Mesenchymal stem cell (in vitro differentiated cells and primary cell): ENCODE results near the gene DTNBP1.
"Not testable (repeated sequence)": the region's sequence is repeated elsewhere in the genome, so short reads cannot be mapped to it uniquely, and the experiment has no call there.

Experiments
- DNase-seq: peaks from one replicate; pipeline ENCODE4 v3.0.0-alpha.2; 2013
- H2AFZ ChIP-seq: one replicate; pipeline ENCODE4 v1.6.1; 2013; ENCODE audit warnings: low read depth, mild to moderate bottlenecking, control low read depth, inconsistent platforms, low read length, moderate library complexity
- H2AK5ac ChIP-seq: 2 replicates; pipeline ENCODE4 v1.6.1; 2013; ENCODE audit warnings: low read length, moderate library complexity, mild to moderate bottlenecking, inconsistent platforms; ENCODE audit not compliant: severe bottlenecking
- H2BK120ac ChIP-seq: one replicate; pipeline ENCODE4 v1.6.1; 2013; ENCODE audit warnings: low read depth, mild to moderate bottlenecking, inconsistent platforms, low read length, moderate library complexity
- H2BK12ac ChIP-seq, 2 experiments: one replicate each; pipeline ENCODE4 v1.6.1; 2013; ENCODE audit warnings: inconsistent platforms in 2 of 2, low read length in 2 of 2, mild to moderate bottlenecking in 2 of 2, moderate library complexity in 2 of 2, control low read depth in 1 of 2
- H2BK15ac ChIP-seq: one replicate; pipeline ENCODE4 v1.6.1; 2013; ENCODE audit warnings: mild to moderate bottlenecking, low read depth, inconsistent platforms; ENCODE audit not compliant: poor library complexity, severe bottlenecking
- H2BK5ac ChIP-seq: 2 replicates; pipeline ENCODE4 v1.6.1; 2013; ENCODE audit warnings: low read depth, mild to moderate bottlenecking, low read length, control low read depth, inconsistent platforms; ENCODE audit not compliant: poor library complexity, severe bottlenecking
- H3K14ac ChIP-seq, 2 experiments: one replicate each; pipeline ENCODE4 v1.6.1; 2013; ENCODE audit warnings: inconsistent platforms in 2 of 2, low read length in 2 of 2, control low read depth in 1 of 2, mild to moderate bottlenecking in 1 of 2, moderate library complexity in 1 of 2
- H3K18ac ChIP-seq, 2 experiments: one replicate each; pipeline ENCODE4 v1.6.1; 2013; ENCODE audit warnings: inconsistent platforms in 2 of 2, low read length in 2 of 2, control low read depth in 1 of 2, low read depth in 1 of 2, mild to moderate bottlenecking in 1 of 2
- H3K23ac ChIP-seq, 2 experiments: one replicate each; pipeline ENCODE4 v1.6.1; 2013; ENCODE audit warnings: inconsistent platforms in 2 of 2, low read length in 2 of 2, mild to moderate bottlenecking in 2 of 2, moderate library complexity in 2 of 2, control low read depth in 1 of 2
- H3K27ac ChIP-seq: 2 replicates; pipeline ENCODE4 v1.5.1; 2013; ENCODE audit warnings: mild to moderate bottlenecking, moderate library complexity, low read length, control low read depth, inconsistent platforms; ENCODE audit not compliant: poor library complexity, severe bottlenecking
- H3K27me3 ChIP-seq, 2 experiments: 2 replicates each; pipeline versions ENCODE4 v1.6.1 to v1.7.0; 2013; ENCODE audit warnings: low read length in 2 of 2, mild to moderate bottlenecking in 2 of 2, moderate library complexity in 2 of 2, control low read depth in 1 of 2, inconsistent platforms in 1 of 2; ENCODE audit not compliant: control insufficient read depth in 1 of 2, insufficient read depth in 1 of 2
- H3K36me3 ChIP-seq, 2 experiments: 2 replicates each; pipeline versions ENCODE4 v1.6.1 to v1.7.0; 2013; ENCODE audit warnings: low read length in 2 of 2, control low read depth in 1 of 2, inconsistent platforms in 1 of 2, low read depth in 1 of 2, mild to moderate bottlenecking in 1 of 2; ENCODE audit not compliant: insufficient read depth in 2 of 2, control insufficient read depth in 1 of 2
- H3K4ac ChIP-seq, 2 experiments: one replicate each; pipeline ENCODE4 v1.6.1; 2013; ENCODE audit warnings: inconsistent platforms in 2 of 2, low read length in 2 of 2, mild to moderate bottlenecking in 2 of 2, moderate library complexity in 2 of 2, control low read depth in 1 of 2, low read depth in 1 of 2
- H3K4me1 ChIP-seq: 2 replicates; pipeline ENCODE4 v1.6.1; 2013; ENCODE audit warnings: low read depth, low read length, control low read depth; ENCODE audit not compliant: control insufficient read depth, insufficient read depth
- H3K4me2 ChIP-seq: 2 replicates; pipeline ENCODE4 v1.6.1; 2013; ENCODE audit warnings: low read length, mild to moderate bottlenecking, inconsistent platforms; ENCODE audit not compliant: poor library complexity, severe bottlenecking
- H3K4me3 ChIP-seq, 2 experiments: 2 replicates each; pipeline versions ENCODE4 v1.5.1 to v1.7.0; 2013; ENCODE audit warnings: low read length in 2 of 2, mild to moderate bottlenecking in 2 of 2, control low read depth in 1 of 2, low read depth in 1 of 2; ENCODE audit not compliant: insufficient read depth in 1 of 2
- H3K79me1 ChIP-seq: replicated peaks from 2 replicates; pipeline ENCODE4 v1.6.1; 2013; ENCODE audit warnings: mild to moderate bottlenecking, control low read depth, low read length, inconsistent platforms; ENCODE audit not compliant: poor library complexity, severe bottlenecking
- H3K9ac ChIP-seq: 2 replicates; pipeline ENCODE4 v1.7.0; 2013; ENCODE audit warnings: mild to moderate bottlenecking, low read length, moderate library complexity
- H3K9me3 ChIP-seq: 2 replicates; pipeline ENCODE4 v1.7.0; 2013; ENCODE audit warnings: mild to moderate bottlenecking, low read length; ENCODE audit not compliant: control insufficient read depth
- H4K8ac ChIP-seq: one replicate; pipeline ENCODE4 v1.6.1; 2013; ENCODE audit warnings: inconsistent platforms, mild to moderate bottlenecking, low read length, moderate library complexity
- H4K91ac ChIP-seq: one replicate; pipeline ENCODE4 v1.6.1; 2013; ENCODE audit warnings: mild to moderate bottlenecking, low read length, inconsistent platforms
- WGBS: methylation state at CpG from one replicate; pipeline ENCODE4 v1.1.7; 2013; ENCODE audit warnings: mixed read lengths; 5-methylcytosine and 5-hydroxymethylcytosine counted together

Gene DTNBP1

DNA sequence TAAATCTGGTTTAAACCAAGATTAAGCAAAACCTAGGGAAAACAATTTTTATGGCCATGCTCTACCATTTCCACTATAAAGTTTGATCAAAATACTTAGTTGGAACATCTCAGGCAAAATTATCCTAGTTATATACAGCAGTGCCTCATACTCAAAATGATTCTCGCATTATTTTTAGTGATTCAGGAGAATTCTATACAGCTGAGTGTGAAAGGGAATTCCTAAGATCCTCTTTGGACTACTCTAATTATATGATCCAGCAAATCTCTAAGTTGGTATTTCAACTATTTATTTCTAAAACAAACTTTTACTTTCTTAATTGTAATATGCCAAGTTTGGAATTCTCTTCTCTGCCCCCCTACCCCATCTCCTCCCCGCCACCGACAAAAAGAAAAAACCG, 8.6 kb downstream of the DTNBP1 start:
- Histone ChIP-seq H3K9ac (peak overlapping the region; percentile 43), H3K4me1 (peaks cover 5% of the 10 kb centered on the region)
- WGBS: no CpG with 5 or more reads among the region's 4 CpGs

DNA sequence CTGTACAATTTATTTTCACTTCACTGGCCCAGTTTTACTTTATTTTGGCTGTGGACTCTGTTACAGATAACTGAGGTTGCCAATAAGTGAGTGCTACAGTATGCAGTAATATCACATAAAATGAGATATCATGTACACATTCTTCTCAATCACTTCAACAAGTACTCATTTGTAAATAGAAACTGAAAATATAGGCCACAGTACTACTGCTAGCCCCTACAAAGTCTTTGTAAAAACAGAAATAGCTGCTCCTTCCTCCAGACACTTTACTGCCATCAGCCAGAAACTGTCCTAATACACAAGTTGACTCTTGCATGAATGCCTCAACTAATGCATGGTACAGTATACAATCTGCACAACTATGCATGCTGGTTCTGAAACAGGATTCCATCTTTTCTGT, 9.2 kb downstream of the DTNBP1 start:
- Histone ChIP-seq H3K36me3 (peaks cover 0 to 21% of the 10 kb centered on the region in 2 experiments), H3K4me3 (no peak overlapping the region), H3K9ac (no peak overlapping the region), H2BK5ac (no peak overlapping the region), H3K14ac (no peak overlapping the region), H3K79me1 (peaks cover 22% of the 10 kb centered on the region), H2BK15ac (no peak overlapping the region), H3K4ac (no peak overlapping the region), H3K23ac (no peak overlapping the region), H3K18ac (no peak overlapping the region), H3K27me3 (no peaks in the 10 kb centered on the region), H3K27ac (no peak overlapping the region), H4K8ac (no peak overlapping the region), H2AFZ (no peak overlapping the region), H3K9me3 (no peaks in the 10 kb centered on the region), H3K4me2 (no peak overlapping the region), H2AK5ac (no peak overlapping the region), H3K4me1 (peaks cover 5% of the 10 kb centered on the region), H4K91ac (no peak overlapping the region), H2BK12ac (no peak overlapping the region), H2BK120ac (no peak overlapping the region)
- no peak for DNase-seq

More for the DNA sequence above, 8.6 kb downstream of the DTNBP1 start:
- H3K27me3 ChIP-seq: no peaks in the 10 kb centered on the region
- H2AFZ ChIP-seq: no peak overlapping the region
- H3K27ac ChIP-seq: no peak overlapping the region
- H3K23ac ChIP-seq: no peak overlapping the region
- no peak overlapping the region for H2AK5ac ChIP-seq
- H3K79me1 ChIP-seq: peaks cover 24% of the 10 kb centered on the region
- H4K8ac ChIP-seq: no peak overlapping the region
- no peak for DNase-seq
- H3K9me3 ChIP-seq: no peaks in the 10 kb centered on the region
- no peak overlapping the region for H2BK120ac ChIP-seq
- no peak overlapping the region for H3K4me2 ChIP-seq
- no peak overlapping the region for H2BK15ac ChIP-seq
- no peak overlapping the region for H3K18ac ChIP-seq
- no peak overlapping the region for H3K4ac ChIP-seq
- peaks cover 2 to 15% of the 10 kb centered on the region in 2 experiments for H3K36me3 ChIP-seq
- no peak overlapping the region for H3K4me3 ChIP-seq
- H4K91ac ChIP-seq: no peak overlapping the region
- H2BK12ac ChIP-seq: no peak overlapping the region
- no peak overlapping the region for H3K14ac ChIP-seq
- no peak overlapping the region for H2BK5ac ChIP-seq

DNA sequence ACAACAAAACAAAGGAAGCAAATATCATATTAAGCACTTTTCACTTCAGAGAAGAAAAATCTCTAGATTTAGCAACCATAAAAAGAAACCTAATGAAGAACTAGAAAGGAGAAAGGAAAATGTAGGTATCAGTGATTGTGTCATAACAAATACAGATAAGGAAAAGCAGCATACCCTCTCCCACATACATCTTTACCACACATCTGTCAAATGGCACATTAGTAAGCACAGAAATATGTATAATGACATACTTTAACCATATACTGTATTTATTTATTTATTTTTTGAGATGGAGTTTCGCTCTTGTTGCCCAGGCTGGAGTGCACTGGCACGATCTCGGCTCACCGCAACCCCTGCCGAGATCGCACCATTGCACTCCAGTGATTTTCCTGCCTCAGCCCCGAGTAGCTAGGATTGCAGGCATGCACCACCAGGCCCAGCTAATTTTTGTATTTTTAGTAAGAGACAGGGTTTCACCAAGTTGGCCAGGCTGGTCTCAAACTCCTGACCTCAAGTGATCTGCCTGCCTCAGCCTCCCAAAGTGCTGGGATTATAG, 12.7 kb downstream of the DTNBP1 start:
- not testable (repeated sequence) for H3K23ac ChIP-seq, H3K4ac ChIP-seq, H4K91ac ChIP-seq, H3K18ac ChIP-seq, H2AK5ac ChIP-seq, H3K14ac ChIP-seq, H3K4me1 ChIP-seq, H3K9ac ChIP-seq, H3K4me2 ChIP-seq, H2BK12ac ChIP-seq, H2BK15ac ChIP-seq, H2BK5ac ChIP-seq, H2BK120ac ChIP-seq, H3K4me3 ChIP-seq, H4K8ac ChIP-seq, H3K9me3 ChIP-seq, H3K27me3 ChIP-seq, H2AFZ ChIP-seq
- peak overlapping the region; percentile 26 for H3K27ac ChIP-seq
- peak; percentile 18 for DNase-seq
- WGBS: 85% methylated on average over 7 of the region's 7 CpGs
- peaks cover 11% of the 10 kb centered on the region for H3K79me1 ChIP-seq
- peaks cover 0 to 22% of the 10 kb centered on the region in 2 experiments for H3K36me3 ChIP-seq

DNA sequence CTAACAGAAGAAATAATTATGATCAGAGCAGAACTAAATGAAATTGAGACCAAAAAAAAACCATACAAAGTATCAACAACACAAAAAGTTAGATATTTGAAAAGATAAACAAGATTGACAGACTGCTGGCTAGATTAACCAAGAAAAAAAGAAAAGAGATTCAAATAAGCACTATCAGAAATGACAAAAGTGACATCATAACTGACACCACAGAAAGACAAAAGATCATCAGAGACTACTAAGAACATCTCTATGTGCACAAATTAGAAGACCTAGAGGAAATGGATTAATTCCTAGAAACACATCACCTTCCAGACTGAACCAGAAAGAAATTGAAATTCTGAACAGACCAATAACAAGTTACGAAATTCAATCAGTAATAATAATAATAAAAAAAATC, 17.9 kb downstream of the DTNBP1 start:
- H2AK5ac ChIP-seq: no peak overlapping the region
- H3K36me3 ChIP-seq: peaks cover 13 to 22% of the 10 kb centered on the region in 2 experiments
- peaks cover 20% of the 10 kb centered on the region for H3K9me3 ChIP-seq
- no peak overlapping the region for H3K27ac ChIP-seq
- no peak overlapping the region for H3K23ac ChIP-seq
- no peak overlapping the region for H3K4me2 ChIP-seq
- no peak overlapping the region for H2BK5ac ChIP-seq
- H3K14ac ChIP-seq: no peak overlapping the region
- H2BK120ac ChIP-seq: no peak overlapping the region
- no peak overlapping the region for H2BK12ac ChIP-seq
- no peak for DNase-seq
- no peak overlapping the region for H2BK15ac ChIP-seq
- H3K18ac ChIP-seq: no peak overlapping the region
- H3K79me1 ChIP-seq: peaks cover 22% of the 10 kb centered on the region
- no peak overlapping the region for H3K4ac ChIP-seq
- no peaks in the 10 kb centered on the region for H3K27me3 ChIP-seq
- no peak overlapping the region for H4K8ac ChIP-seq
- 100% methylated on average over 1 of the region's 1 CpG for WGBS
- no peak overlapping the region for H3K4me3 ChIP-seq
- H3K9ac ChIP-seq: no peak overlapping the region
- no peak overlapping the region for H2AFZ ChIP-seq
- peaks cover 1% of the 10 kb centered on the region for H3K4me1 ChIP-seq
- no peak overlapping the region for H4K91ac ChIP-seq
